ENCODE data around the gene KIAA1586. TPM values are rescaled to one million over a fixed set of nuclear protein-coding genes. Genes with fewer than 3 reads are reported as not detected.
A peak's percentile ranks its signal among the peaks of the same experiment; 100 is the strongest.

KIAA1586 gene
- total and polyA plus RNA-seq, 2 of the 13 experiments (the other 11 are each of a cell fraction or from before 2014, with no cell fraction given) = 5.5 to 16.9 TPM

- Histone ChIP-seq H3K27me3 (ENCODE audit: control insufficient read depth in 1 of 2, insufficient read depth in 2 of 2, low read length in 2 of 2) (no peaks in the 10 kb centered on the region), H3K79me2 (ENCODE audit: insufficient read depth, low read length) (no peaks in the 10 kb centered on the region), H3K36me3 (replicated peaks in 1 of 2; ENCODE audit: control insufficient read depth in 1 of 2, insufficient read depth in 2 of 2, low read length in 2 of 2) (peaks cover 5 to 6% of the 10 kb centered on the region in 2 experiments; a peak in 4 of 5 replicates), H3K4me3 (replicated peaks in 1 of 3; ENCODE audit: insufficient read depth in 1 of 3, low read depth in 2 of 3, low read length in 3 of 3) (no peak overlapping the region), H3K9me3 (ENCODE audit: low read length) (no peaks in the 10 kb centered on the region), H2AFZ (ENCODE audit: low read length) (no peak overlapping the region), H3K4me1 (ENCODE audit: insufficient read depth, low read length) (no peaks in the 10 kb centered on the region), H3K27ac (ENCODE audit: extremely low read length, insufficient read depth, low read length) (no peak overlapping the region), H3K9ac (ENCODE audit: insufficient read depth, low read depth, low read length) (no peak overlapping the region), H4K20me1 (ENCODE audit: insufficient read depth, low read length) (no peaks in the 10 kb centered on the region), H3K4me2 (ENCODE audit: low read depth, low read length) (no peak overlapping the region)
- DNase-seq (ENCODE audit: low spot score) (no peak), FAIRE-seq (peak; percentile 4), ATAC-seq (no peak)
- intact Hi-C loops (cut with micrococcal nuclease; ENCODE audit: unreplicated experiment) (no loop called here), in situ Hi-C loops (cut with HindIII; ENCODE audit: extremely low pct_ligation_motif_present, low pct_unique_long_range_greater_than_20kb) (no loop called here)
- 97% methylated on average over 4 of the region's 4 CpGs for WGBS (ENCODE audit: low lambda C conversion rate)
- ChIA-PET POLR2A (no interaction called here), CTCF (ENCODE audit: low intra/inter-chr PET ratio, low total read pairs) (no interaction called here)
- BruUV-seq (replicated peaks) = no TSS peak
- no peak for TF ChIP-seq KLF13 (CRISPR knock-in tag; IDR thresholded peaks at IDR 0.05)
- TF ChIP-seq GABPA (IDR thresholded peaks at IDR 0.05; ENCODE audit: low read depth, low read length) = no peak
- no peak for TF ChIP-seq GABPA (CRISPR knock-in tag; IDR thresholded peaks at IDR 0.05; ENCODE audit: low read depth)
- no peak for TF ChIP-seq ATAD3A (CRISPR knock-in tag; IDR thresholded peaks at IDR 0.05)
- no peak for TF ChIP-seq GPN1 (CRISPR knock-in tag; IDR thresholded peaks at IDR 0.05; ENCODE audit: borderline replicate concordance)
- no peak for TF ChIP-seq RAD51 (IDR thresholded peaks at IDR 0.05; ENCODE audit: borderline replicate concordance)
- TF ChIP-seq TARDBP (CRISPR knock-in tag; IDR thresholded peaks at IDR 0.05) = no peak
- TF ChIP-seq, protein P1, sequence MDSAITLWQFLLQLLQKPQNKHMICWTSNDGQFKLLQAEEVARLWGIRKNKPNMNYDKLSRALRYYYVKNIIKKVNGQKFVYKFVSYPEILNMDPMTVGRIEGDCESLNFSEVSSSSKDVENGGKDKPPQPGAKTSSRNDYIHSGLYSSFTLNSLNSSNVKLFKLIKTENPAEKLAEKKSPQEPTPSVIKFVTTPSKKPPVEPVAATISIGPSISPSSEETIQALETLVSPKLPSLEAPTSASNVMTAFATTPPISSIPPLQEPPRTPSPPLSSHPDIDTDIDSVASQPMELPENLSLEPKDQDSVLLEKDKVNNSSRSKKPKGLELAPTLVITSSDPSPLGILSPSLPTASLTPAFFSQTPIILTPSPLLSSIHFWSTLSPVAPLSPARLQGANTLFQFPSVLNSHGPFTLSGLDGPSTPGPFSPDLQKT (CRISPR knock-in tag; IDR thresholded peaks at IDR 0.05; ENCODE audit: borderline replicate concordance) = no peak
These were observed 22.7 kb downstream of the KIAA1586 start for GRCh38 chr6:57069228-57069627.

GRCh38 chr6:57069920-57070331 lies 23.4 kb downstream of the KIAA1586 start:
- no TSS peak for BruUV-seq (replicated peaks)
- H3K4me2 ChIP-seq (ENCODE audit: low read depth, low read length) = no peak overlapping the region
- ATAC-seq (no peak), FAIRE-seq (no peak), DNase-seq (ENCODE audit: low spot score) (no peak)
- H2AFZ ChIP-seq (ENCODE audit: low read length) = no peak overlapping the region
- no peaks in the 10 kb centered on the region for H3K27me3 ChIP-seq (ENCODE audit: control insufficient read depth in 1 of 2, insufficient read depth in 2 of 2, low read length in 2 of 2)
- H3K9me3 ChIP-seq (ENCODE audit: low read length) = no peaks in the 10 kb centered on the region
- in situ Hi-C loops (cut with HindIII; ENCODE audit: extremely low pct_ligation_motif_present, low pct_unique_long_range_greater_than_20kb) (no loop called here), intact Hi-C loops (cut with micrococcal nuclease; ENCODE audit: unreplicated experiment) (no loop called here)
- no peak overlapping the region for H3K9ac ChIP-seq (ENCODE audit: insufficient read depth, low read depth, low read length)
- no peak overlapping the region for H3K4me3 ChIP-seq (replicated peaks in 1 of 3; ENCODE audit: insufficient read depth in 1 of 3, low read depth in 2 of 3, low read length in 3 of 3)
- H4K20me1 ChIP-seq (ENCODE audit: insufficient read depth, low read length) = no peaks in the 10 kb centered on the region
- ChIA-PET POLR2A (no interaction called here), CTCF (ENCODE audit: low intra/inter-chr PET ratio, low total read pairs) (no interaction called here)
- H3K27ac ChIP-seq (ENCODE audit: extremely low read length, insufficient read depth, low read length) = no peak overlapping the region
- H3K36me3 ChIP-seq (replicated peaks in 1 of 2; ENCODE audit: control insufficient read depth in 1 of 2, insufficient read depth in 2 of 2, low read length in 2 of 2) = peaks cover 2 to 5% of the 10 kb centered on the region in 2 experiments; a peak in 3 of 5 replicates
- H3K79me2 ChIP-seq (ENCODE audit: insufficient read depth, low read length) = no peaks in the 10 kb centered on the region
- no peaks in the 10 kb centered on the region for H3K4me1 ChIP-seq (ENCODE audit: insufficient read depth, low read length)
- 95% methylated on average over 9 of the region's 9 CpGs for WGBS (ENCODE audit: low lambda C conversion rate)
- TF ChIP-seq ZNF777 (CRISPR knock-in tag; IDR thresholded peaks at IDR 0.05) (no peak), TCF12 (IDR thresholded peaks at IDR 0.05) (no peak), TCF12 (CRISPR knock-in tag; IDR thresholded peaks at IDR 0.05) (no peak), JUNB (CRISPR knock-in tag; IDR thresholded peaks at IDR 0.05; ENCODE audit: borderline replicate concordance) (no peak), CBX5 (CRISPR knock-in tag; IDR thresholded peaks at IDR 0.05; ENCODE audit: borderline replicate concordance) (no peak), SSRP1 (CRISPR knock-in tag; IDR thresholded peaks at IDR 0.05) (no peak), ZBTB7A (CRISPR knock-in tag; IDR thresholded peaks at IDR 0.05) (no peak), HNRNPK (IDR thresholded peaks at IDR 0.05; ENCODE audit: low read depth, low read length, poor library complexity, severe bottlenecking) (no peak), TBP (CRISPR knock-in tag; IDR thresholded peaks at IDR 0.05) (no peak)
- TF ChIP-seq, protein P2, sequence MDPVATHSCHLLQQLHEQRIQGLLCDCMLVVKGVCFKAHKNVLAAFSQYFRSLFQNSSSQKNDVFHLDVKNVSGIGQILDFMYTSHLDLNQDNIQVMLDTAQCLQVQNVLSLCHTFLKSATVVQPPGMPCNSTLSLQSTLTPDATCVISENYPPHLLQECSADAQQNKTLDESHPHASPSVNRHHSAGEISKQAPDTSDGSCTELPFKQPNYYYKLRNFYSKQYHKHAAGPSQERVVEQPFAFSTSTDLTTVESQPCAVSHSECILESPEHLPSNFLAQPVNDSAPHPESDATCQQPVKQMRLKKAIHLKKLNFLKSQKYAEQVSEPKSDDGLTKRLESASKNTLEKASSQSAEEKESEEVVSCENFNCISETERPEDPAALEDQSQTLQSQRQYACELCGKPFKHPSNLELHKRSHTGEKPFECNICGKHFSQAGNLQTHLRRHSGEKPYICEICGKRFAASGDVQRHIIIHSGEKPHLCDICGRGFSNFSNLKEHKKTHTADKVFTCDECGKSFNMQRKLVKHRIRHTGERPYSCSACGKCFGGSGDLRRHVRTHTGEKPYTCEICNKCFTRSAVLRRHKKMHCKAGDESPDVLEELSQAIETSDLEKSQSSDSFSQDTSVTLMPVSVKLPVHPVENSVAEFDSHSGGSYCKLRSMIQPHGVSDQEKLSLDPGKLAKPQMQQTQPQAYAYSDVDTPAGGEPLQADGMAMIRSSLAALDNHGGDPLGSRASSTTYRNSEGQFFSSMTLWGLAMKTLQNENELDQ (CRISPR knock-in tag; IDR thresholded peaks at IDR 0.05; ENCODE audit: borderline replicate concordance) = no peak
